NCI-H2196 (cell line): ENCODE results near the gene L3MBTL2.
A peak's percentile ranks its signal among the peaks of the same experiment; 100 is the strongest.
"Not testable (repeated sequence)": the region's sequence is repeated elsewhere in the genome, so short reads cannot be mapped to it uniquely, and the experiment has no call there.

ENCODE experiments used
- DNase-seq: peaks from one replicate; lab custom pipeline; 2025; ENCODE audit not compliant: unreplicated experiment; lab: John Stamatoyannopoulos, UW

L3MBTL2 gene

GRCh38 chr22:41204992-41205900 lies at the start of gene L3MBTL2:
Gene L3MBTL2, plus strand, starts transcription at chr22:41205312. Its CDS starts 51 bp downstream, at chr22:41205363.
- DNase-seq: peak; percentile 99

GRCh38 chr22:41157083-41157482 lies 48.0 kb upstream of the L3MBTL2 start:
- no peak for DNase-seq

- DNase-seq: no peak
Measured at GRCh38 chr22:41169157-41169556, 36.0 kb upstream of the L3MBTL2 start.

GRCh38 chr22:41171996-41172395 lies 33.1 kb upstream of the L3MBTL2 start:
- no peak for DNase-seq

GRCh38 chr22:41175546-41175945 lies 29.6 kb upstream of the L3MBTL2 start:
- DNase-seq: no peak

GRCh38 chr22:41177040-41177621 lies 28.0 kb upstream of the L3MBTL2 start:
- DNase-seq: no peak

- no peak for DNase-seq
Measured at GRCh38 chr22:41177622-41178424, 27.3 kb upstream of the L3MBTL2 start.

GRCh38 chr22:41178425-41178975 lies 26.6 kb upstream of the L3MBTL2 start:
- DNase-seq: peak; percentile 16

GRCh38 chr22:41180362-41180761 lies 24.8 kb upstream of the L3MBTL2 start:
- not testable (repeated sequence) for DNase-seq

- no peak for DNase-seq
Measured at GRCh38 chr22:41180926-41181325, 24.2 kb upstream of the L3MBTL2 start.

GRCh38 chr22:41181349-41182241 lies 23.5 kb upstream of the L3MBTL2 start:
- DNase-seq: no peak

- no peak for DNase-seq
Measured at GRCh38 chr22:41184679-41185078, 20.4 kb upstream of the L3MBTL2 start.

GRCh38 chr22:41191467-41191866 lies 13.6 kb upstream of the L3MBTL2 start:
- DNase-seq: no peak

GRCh38 chr22:41193829-41194228 lies 11.3 kb upstream of the L3MBTL2 start:
- no peak for DNase-seq

- peak; percentile 88 for DNase-seq
Measured at GRCh38 chr22:41197038-41197972, 7.8 kb upstream of the L3MBTL2 start.

- DNase-seq: peak; percentile 37
Measured at GRCh38 chr22:41198027-41198580, 7.0 kb upstream of the L3MBTL2 start.

GRCh38 chr22:41201141-41201540 lies 4.0 kb upstream of the L3MBTL2 start:
- peak; percentile 14 for DNase-seq

GRCh38 chr22:41203118-41203517 lies 2.0 kb upstream of the L3MBTL2 start:
- no peak for DNase-seq

- DNase-seq: no peak
Measured at GRCh38 chr22:41204066-41204465, 1.0 kb upstream of the L3MBTL2 start.
